GM19328 (cell line): ENCODE data around the gene STX16.

Experiments
- ATAC-seq: cut with Tn5 transposase; IDR thresholded peaks from one replicate; pipeline ENCODE4 v1.9.1; 2021; ENCODE audit warnings: mild to moderate bottlenecking, moderate library complexity; ENCODE audit not compliant: unreplicated experiment

Gene STX16, protein sequence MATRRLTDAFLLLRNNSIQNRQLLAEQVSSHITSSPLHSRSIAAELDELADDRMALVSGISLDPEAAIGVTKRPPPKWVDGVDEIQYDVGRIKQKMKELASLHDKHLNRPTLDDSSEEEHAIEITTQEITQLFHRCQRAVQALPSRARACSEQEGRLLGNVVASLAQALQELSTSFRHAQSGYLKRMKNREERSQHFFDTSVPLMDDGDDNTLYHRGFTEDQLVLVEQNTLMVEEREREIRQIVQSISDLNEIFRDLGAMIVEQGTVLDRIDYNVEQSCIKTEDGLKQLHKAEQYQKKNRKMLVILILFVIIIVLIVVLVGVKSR

DNA sequence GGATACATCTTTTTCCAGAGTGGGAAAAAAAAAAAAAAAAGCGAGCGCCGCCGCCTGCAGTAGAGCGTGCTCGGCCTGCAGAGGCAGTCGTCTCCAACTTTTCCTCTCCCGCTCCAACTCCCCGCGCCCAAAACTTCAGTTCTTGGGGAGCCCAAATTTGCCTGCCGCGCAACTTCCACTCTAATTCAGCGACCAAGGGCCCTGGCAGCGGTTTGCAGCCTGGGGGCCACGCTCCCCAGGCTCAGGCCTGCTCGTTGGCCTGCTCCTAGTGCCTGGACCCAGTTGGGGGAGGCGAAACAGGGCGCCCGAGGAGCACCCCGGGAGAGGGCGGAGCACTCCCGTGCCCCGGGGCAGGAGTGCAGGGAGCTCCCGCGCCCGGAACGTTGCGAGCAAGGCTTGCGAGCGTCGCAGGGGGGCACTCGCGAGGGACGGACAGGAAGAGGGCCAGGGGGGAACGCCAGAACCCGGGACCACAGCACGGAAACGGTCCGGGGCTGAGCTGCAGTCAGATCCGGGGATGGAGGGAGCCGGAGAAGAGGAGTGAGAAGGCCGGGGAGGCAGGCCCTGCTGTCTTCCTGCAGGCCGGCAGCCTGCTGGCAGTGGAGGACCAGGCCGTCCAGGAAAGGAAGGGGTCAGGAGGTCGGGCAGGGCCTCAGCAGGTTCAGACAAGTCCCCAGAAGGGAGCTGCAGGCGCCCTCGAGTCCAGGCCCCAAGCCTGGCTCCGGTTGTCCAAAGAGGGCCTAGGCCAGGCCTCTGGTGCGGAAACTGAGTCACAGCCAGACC lies at the start of gene STX16:
Gene STX16 (plus strand): TSS at position 508 of the 783 bp plus-strand sequence. CDS start 724 bp downstream, outside the sequence.
- ATAC-seq, result peak; percentile 54

DNA sequence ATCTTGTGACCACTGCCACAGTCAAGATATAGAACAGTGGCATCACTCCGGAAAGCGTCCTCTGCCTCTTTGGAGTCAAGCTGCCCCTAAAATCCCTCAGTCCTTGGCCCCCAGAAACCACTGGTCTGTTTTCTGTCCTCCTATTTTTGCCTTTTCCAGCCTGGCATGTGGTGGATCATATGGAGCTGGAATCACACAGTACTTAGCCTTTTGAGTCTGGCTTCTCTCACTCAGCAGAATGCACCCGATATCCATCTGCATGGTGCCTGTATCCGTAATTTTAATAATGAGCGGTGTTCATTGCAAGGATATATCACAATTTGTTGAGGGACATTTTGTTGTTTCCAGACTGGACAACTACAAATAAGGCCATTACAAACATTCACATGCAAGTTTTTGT lies 49.0 kb upstream of the STX16 start:
- no peak for ATAC-seq

DNA sequence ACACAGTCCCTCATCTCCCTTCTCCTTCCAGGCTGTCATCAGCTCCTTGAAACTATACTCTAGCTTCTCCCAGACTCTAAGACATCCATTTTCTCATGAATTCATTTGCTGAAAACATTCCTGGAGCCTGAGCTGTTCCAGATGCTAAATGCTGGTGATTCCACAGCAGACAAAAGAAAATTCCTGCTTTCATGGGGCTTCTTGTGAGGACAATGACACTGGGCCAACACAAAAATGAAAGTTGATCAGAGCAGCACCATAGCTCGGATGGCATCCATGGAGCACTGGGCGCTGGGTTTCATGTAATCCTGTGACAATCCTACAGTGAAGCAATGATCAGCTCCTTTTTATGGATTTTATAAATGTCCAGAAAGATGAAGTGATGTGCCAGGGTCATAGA lies 47.4 kb upstream of the STX16 start:
- ATAC-seq, result no peak

DNA sequence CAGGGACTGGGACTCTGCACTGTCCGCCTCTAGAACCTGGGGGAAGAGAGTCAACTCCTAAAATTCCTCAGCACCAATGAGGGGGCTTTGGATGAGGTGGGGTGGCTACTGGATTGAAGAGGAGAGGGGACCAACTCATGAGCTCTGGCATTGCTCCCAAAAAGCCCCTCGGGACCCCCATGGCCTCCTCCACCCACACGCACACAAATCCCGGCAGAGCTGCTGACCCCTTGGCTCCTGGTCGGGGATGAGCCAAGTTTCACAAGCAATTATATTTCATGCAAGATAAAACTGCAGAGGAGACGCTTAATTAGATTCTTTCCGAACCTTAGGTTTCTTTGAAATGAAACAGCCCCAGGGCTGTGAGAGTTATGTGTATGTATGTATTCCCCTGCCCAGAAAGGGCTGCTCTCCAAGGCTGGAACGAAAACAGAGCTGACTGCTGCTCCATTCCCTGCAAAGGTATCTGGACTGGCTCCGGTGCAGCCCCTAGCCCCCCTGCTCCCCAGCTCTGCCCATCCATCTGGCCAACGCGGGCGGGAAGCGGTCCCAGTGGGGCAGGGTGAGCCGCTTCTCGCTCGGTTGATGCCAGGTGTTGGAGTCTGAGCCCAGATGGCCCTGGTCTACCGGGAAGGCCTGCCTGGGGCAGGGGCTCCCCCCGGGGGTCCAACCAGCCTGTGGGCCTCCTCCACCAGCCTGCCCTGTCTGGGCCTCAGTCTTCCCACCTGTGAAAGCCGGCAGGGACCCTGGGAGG lies 46.8 kb upstream of the STX16 start:
- ATAC-seq, result no peak

DNA sequence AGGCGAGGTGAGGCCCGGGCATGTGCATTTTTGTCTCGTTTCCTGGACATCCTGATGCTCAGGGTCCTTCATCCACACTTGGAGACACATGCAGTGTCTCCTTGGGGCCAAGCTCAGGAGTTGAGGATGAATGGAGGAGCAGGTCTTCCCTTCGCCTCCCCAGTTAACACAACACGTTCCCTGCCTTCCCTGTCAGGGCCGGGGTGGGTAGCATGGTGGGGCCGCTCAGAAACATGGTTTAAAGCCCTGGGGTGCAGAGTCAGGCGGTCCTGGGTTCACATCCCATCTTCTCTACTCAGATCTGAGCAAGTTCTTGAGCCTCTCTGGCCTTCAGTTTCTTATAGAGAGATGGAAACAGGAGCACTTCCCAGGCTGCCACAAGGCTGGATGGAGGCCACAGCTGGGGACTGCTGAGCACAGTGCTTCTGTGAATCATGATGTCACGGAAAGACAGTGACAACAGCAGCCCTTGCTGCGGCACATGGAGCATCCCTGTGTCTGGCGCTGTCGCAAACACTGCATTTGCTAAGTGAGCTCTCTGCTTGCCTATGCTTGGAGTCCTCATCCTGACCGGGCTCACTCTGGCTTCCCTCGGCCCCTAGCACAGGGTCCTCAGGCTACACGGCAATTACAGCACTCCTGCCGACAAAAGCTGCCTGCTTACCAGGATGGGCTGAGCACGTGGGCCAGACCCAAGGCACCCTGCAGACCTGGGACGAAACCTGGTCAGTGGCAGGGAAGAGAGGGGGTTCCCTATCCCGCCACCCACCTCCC lies 45.6 kb upstream of the STX16 start:
- no peak for ATAC-seq

DNA sequence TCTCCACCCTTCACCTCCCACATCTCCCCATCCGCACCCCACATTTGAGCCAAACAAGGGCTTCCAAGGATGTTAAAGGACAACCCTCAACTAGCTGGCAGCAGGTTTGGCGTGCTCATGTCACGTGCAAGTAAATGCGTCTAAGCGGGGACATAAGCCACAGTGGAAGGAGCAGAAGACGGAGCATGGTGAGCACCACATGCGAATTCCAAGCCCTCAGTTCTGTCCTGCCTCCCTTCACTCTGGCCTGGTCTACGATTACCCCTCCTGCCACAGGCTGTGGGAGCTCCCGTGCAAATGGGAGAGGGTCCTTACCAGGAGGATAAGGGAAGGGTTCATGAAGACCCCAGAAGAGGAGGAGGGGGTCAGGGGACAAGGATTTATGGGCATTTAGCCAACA lies 44.9 kb upstream of the STX16 start:
- no peak for ATAC-seq

DNA sequence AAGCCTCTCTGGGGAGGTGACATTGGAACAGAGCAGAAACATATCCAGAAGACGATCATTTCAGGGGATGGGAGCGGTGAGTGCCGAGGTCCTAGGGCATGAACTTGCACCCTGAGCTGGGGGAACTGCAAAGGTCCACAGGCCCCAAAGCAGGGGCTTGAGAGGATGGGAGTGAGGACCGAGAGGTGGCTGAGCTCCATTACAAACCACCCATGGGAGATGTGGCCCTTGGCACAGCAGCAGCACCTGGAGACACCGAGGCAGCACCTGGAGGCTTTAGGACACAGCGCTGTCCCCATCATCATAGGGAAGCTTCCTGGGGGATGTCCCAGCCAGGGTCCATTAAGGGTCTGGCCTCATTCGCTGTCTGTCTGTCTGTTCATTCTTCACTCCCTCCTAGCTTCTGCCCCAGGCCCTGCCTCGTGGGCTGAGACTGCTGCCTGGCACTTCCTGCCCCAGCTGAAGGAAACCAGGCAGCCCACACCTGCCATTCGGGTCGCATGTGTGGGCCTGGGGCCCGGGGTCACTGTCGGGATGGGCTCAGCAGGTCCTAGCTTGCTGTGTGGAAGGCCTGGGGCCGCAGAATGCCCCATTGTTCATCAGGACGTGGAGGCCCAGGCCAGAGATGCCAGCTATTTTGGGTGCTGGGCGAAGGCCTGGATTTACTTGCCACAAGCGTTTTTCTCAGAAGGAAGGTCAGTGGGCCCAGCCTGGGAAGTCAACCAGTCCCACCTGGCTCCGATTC lies 42.8 kb upstream of the STX16 start:
- ATAC-seq, result no peak

DNA sequence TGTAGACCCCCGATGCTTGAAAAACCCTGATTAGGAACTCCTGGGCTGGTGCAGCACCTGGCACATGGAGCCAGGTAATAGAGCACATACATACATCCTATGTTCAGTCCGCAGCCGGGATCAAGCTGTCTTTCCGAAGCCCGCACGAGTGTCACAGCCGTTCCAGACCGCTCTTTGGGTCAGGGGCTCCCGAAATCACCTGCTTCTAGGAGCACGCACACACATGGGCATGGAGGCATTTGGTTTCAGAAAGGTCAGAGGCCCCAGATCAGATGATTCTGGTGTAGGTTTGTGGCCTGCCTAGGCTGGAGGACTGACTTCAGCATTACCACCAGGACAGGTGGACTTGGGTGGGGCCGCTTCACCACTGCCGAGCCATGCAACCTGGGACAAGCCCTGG lies 42.1 kb upstream of the STX16 start:
- ATAC-seq, result no peak

DNA sequence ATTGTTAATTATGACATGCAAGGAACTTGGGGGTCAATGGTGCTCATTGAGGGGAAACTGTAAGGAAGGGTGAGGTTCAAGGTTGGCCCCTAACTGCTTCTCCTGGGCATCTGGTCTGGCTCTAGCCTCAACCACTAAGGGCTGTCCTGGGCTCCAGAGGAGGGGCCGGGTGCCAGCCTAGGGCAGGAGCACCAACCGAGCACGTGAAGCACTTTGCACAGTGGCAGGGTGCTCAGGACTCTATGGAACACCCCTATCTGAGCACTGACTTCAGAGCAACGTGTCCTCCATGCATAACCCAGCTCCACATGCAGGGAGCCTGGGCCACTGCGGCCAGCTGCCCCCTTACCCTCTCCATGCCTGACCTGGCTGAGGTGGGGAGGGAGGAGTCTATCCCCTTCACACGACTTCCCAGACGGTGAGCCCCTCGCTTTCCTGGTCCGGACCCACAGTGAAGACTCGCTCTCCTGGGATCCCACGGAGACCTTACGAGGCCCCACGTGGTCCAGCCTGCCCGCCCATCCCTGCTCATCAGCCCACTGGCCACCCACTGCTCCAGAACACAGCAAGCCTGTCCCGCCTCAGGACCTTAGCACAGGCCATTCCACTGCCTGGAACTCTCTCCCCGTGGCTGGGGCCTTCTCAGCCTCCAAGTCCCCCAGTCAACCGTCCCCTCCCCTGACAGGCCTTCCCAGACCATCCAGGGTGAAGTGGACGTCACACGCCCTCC lies 40.8 kb upstream of the STX16 start:
- ATAC-seq, result no peak

DNA sequence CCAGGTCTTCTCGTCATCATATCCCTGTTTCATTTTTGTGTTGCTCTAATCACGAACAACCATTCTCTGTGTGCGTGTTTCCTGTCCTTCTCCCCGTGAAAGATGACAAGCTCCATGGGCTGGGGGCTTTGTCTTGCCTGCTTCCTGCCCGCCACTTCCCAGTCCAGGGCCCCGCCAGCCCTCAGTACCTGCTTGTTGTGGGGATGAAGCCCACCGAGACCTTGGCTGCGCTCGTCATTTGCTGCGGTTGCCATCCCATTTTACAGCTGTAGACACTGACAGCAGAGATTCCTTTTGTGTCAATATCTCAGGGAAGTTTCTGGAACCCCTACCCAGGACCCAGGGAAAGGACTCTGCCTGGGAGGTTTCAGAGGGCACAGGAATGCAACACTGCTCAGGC lies 40.3 kb upstream of the STX16 start:
- no peak for ATAC-seq

DNA sequence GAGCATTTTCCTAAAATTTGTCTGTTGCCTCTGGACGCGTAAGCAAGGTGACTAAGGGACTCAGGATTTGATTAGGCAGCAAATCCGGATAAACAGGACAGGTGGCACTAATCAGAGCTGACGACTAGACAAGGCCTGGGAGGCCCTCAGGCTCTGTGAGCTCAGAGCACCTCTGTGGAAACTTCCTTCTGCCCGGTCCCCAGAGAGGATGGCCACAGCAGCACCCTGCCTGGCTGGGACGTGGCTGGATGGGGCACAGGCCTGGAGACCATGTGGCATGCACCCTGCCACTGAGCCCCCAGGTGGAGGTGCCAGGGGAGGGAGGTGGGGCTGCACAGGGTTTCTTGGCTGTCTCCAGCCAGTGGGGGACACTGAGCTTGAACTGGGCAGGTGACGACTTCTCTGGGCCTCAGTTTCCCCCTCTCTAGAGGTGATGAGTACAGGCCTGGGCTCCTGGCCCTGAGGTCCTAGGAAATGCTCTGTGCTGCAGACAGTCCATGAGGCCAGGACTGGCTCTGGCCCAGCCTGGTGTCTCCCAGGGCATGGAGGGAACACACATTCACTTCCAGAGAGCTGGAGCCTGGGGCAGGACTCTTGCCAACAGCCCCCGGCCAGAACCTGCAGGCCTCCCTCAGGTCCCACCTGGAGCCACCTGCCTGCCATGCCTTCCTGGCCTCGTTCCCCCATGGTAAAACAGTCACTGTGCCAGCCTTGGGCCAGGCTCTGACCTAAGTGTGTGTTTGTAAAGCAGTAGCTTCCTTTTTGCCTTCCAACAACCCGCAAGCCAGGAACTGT lies 39.6 kb upstream of the STX16 start:
- no peak for ATAC-seq

DNA sequence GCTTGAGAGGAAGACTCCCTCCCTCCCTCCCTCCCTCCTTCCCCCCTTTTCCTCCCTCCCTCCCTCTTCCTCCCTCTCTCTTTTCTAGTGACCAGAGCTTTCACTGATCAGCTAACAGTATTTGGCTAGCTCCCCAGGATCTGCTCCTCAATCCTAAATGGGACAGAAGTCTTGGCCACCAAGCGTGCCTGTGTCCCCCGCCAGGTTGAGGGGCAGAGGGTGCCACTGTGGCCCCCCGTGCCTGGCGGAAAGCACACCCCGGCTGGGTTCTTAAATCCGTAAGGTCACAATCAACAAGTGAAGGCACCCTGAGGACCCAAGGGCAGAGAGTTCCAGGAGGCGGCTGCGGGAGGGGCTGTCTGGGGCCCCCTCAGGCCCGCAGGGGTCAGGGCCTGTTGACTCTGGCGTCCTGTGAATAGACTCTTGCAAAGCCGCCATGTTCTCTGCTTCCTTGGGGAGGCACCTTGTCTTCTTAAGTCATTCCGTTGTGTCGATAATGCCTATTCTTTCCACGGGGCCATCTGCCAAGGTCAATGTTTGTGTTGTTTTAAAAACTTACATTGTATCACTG lies 38.9 kb upstream of the STX16 start:
- ATAC-seq, result no peak

DNA sequence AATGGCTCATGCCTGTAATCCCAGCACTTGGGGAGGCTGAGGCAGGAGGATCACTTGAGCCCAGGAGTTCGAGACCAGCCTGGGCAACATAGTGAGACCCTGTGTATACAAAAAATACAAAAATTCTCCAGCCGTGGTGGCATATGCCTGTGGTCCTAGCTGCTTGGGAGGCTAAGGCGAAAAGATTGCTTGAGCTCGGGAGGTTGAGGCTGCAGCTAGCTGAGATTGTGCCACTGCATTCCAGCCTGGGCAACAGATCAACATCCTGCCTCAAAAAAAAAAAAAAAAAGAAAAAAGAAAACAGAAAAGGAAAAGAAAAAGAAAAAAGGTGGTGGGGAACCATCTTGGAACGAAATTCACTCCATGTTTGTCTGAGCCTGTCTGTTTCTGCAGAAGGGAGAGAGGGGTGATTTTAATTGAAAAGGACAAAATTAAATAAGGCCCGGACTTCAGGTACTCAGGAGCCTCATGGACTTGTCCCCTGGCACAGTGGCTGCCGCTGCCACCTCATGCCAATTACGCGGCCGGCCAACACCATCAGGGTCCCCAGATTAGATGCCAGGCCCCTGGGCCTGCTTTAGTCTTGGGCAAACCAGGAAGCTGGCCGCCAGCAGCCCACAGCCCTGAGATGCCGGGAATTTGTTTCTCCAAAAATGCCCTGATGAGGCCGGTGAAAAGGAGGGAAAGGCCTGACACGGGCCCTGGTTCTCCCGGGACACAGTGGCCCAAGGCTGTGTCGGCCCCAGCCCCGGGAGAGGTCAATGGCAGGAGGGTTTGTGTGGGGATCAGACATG lies 37.8 kb upstream of the STX16 start:
- ATAC-seq, result no peak

DNA sequence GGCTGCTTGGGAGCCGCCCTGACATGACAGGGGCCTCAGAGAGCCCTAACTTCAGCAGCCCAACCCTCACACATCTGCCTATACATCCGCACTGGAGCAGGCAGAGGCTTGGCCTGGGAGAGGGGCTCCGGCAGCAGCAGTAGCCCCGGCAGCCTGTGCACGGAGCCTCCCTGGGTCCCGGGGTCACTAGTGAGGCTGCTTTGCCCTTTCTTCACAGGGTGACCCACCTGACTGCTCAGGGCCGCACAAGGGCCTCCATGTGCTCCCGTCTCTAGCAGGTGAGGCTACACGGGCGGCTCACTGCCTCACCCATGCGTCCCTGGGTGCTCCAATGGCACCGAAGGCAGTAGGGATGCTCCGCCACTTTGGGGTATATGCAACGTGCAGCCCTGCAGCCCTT lies 36.7 kb upstream of the STX16 start:
- no peak for ATAC-seq

DNA sequence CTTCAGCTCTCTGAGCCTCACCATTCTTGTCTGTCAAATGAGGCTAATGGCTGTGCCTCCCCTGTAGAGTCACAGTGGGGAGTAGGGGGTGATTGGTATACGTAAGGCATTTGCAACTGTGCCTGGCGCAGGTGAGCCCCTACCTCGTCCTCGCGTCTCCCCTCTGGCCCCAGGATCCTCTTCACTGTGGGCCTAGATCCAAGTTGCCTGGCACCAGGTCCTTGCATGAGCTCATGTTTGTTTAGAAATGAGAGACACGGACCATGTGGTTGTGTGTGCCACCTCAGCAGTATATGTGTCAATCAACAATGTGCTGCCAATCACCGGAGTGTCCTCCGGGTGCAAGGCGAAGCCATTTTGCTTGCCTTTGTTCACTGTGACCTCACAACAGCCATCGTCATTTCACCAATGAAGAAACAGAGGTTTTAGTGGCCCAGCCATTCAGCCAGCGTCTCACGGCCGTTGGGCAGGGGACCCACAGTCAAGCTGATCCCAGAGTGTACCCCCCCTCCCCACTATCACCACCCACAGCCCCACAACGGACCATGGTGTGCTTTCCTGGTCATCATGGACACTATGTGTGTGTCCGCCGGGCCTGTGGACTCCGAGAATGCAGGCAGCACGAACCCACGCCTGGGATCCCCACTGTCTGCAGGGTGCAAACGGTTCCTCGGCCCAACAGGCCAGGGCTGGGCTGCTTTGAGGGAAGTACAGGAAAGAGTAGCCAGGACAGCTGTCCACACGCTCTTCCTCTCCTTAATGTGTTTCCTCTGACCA lies 35.9 kb upstream of the STX16 start:
- no peak for ATAC-seq

DNA sequence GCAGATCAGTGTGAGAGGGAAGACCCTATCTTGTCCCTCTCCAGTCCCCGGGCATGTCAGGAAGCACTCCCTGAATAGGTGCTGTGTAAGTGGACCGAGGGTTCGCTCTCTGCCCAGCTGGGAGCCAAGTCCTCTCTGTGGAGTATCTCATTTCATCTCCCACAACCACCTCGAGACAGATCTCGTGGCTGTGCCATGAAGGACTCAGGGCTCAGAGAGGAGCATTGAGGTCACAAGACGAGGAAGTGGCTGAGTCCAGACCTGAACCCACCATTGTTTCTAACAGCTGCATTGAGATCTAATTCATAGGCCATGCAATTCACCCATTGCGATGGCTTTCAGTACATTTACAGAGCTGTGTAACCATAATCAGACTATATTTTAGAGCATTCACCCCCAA lies 34.7 kb upstream of the STX16 start:
- ATAC-seq, result no peak

DNA sequence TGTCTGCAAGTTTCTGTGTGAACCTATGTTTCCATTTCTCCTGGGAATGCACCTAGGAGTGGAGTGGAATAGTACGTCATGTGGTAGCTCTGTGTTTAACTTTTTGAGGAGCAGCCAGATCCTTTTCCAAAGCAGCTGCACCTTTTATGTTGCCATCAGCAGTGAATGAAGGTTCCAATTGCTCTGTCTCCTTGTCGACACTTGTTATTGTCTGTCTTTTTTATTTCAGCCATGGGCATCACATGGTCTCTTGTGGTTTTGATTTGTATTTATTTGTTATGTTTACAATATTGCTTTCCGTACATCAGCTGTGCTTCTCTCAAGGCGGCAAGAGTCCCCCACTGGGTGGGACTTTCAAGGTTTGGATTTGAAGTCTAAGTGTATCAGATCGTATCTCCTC lies 33.9 kb upstream of the STX16 start:
- ATAC-seq, result no peak
